Neural cell (in vitro differentiated cells): ENCODE results near the gene BCAP29.

Source experiments
- CTCF ChIP-seq: fragments of 450-650 bp; IDR thresholded peaks from 2 replicates; pipeline ENCODE4 v1.5.1; 2014; ENCODE audit warnings: antibody characterized with exemption, mild to moderate bottlenecking, moderate library complexity; ENCODE audit not compliant: poor library complexity, severe bottlenecking
- EP300 ChIP-seq: fragments of 450-650 bp; conservative IDR thresholded peaks from 2 replicates; pipeline ENCODE4 v1.6.1; 2014; ENCODE audit warnings: antibody characterized with exemption, mild to moderate bottlenecking, moderate library complexity; ENCODE audit not compliant: poor library complexity, severe bottlenecking
- EZH2 ChIP-seq: fragments of 200-600, 300-800 bp; shearing (Covaris generic), sonication (generic); IDR thresholded peaks from 2 replicates; pipeline ENCODE4 v1.6.1; 2014; ENCODE audit warnings: antibody characterized with exemption, low read length, borderline replicate concordance, mild to moderate bottlenecking; ENCODE audit not compliant: insufficient read depth, poor library complexity, severe bottlenecking
- MXI1 ChIP-seq: fragments of 450-650 bp; conservative IDR thresholded peaks from 2 replicates; pipeline ENCODE4 v1.6.1; 2014; ENCODE audit warnings: antibody characterized with exemption, mild to moderate bottlenecking; ENCODE audit not compliant: poor library complexity, severe bottlenecking
- POLR2AphosphoS5 ChIP-seq: IDR thresholded peaks from 2 replicates; pipeline ENCODE4 v1.6.1; 2012
- RAD21 ChIP-seq: fragments of 450-650 bp; conservative IDR thresholded peaks from 2 replicates; pipeline ENCODE4 v1.6.1; 2014; ENCODE audit warnings: antibody characterized with exemption, mild to moderate bottlenecking, moderate library complexity
- SMC3 ChIP-seq: fragments of 450-650 bp; conservative IDR thresholded peaks from 2 replicates; pipeline ENCODE4 v1.6.1; 2014; ENCODE audit warnings: antibody characterized with exemption, mild to moderate bottlenecking, moderate library complexity; ENCODE audit not compliant: poor library complexity
- TAF1 ChIP-seq: IDR thresholded peaks from 2 replicates; pipeline ENCODE4 v1.6.1; 2012; ENCODE audit warnings: low read depth

GRCh38 chr7:107643407-107643806, 63.4 kb downstream of the BCAP29 start:
- TF ChIP-seq CTCF (no peak), EP300 (no peak), EZH2 (no peak), RAD21 (no peak), TAF1 (no peak), MXI1 (no peak), SMC3 (no peak), POLR2AphosphoS5 (no peak)
